Myocyte (in vitro differentiated cells): ENCODE data around the gene NBPF3. TPM values are rescaled to one million over a fixed set of nuclear protein-coding genes. Genes with fewer than 3 reads are reported as not detected.
"Not testable (repeated sequence)": the region's sequence is repeated elsewhere in the genome, so short reads cannot be mapped to it uniquely, and the experiment has no call there.

Source experiments
- DNase-seq: peaks from one replicate; pipeline ENCODE4 v3.0.0-alpha.2; 2012; ENCODE audit warnings: low read depth
- total RNA-seq: library from RNA; depleted of rRNA; stranded (reverse); fragments of >200 nt; gene quantifications from 2 replicates; pipeline ENCODE4 v1.2.3, GENCODE V29; 2014

The NBPF3 gene
- total RNA-seq, 1 donor from 2014 or later: 3.5 TPM

DNA sequence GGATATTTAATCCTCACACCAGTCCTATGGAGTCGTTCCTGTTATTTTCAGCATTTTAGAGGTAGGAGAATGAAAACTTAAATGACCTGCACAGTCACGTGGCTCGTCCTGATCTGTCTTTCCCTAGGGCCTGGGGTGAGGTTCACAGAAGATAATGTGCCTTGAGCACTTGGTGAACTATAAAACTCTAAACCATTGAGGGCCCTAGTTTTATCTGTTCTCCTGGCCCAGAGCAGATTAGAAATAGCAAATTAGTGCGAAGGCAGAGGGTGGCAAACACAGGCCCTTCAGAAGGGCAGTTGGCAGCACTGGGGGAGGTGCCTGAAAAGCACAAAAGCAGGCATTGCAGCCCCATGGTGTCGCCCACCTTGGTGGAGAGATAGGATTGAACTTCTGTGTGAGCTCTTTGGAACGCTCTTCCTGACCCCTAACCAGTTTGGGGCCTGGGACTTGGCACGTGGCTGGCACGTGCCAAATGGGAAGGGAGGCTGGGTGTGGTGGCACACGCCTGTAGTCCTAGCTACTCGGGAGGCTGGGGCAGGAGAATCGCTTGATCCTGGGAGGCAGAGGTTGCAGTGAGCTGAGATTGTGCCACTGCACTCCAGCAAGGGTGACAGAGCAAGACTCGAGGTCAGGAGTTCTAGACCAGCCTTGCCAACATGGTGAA is 1.2 kb upstream of the NBPF3 start:
- DNase-seq: not testable (repeated sequence)

DNA sequence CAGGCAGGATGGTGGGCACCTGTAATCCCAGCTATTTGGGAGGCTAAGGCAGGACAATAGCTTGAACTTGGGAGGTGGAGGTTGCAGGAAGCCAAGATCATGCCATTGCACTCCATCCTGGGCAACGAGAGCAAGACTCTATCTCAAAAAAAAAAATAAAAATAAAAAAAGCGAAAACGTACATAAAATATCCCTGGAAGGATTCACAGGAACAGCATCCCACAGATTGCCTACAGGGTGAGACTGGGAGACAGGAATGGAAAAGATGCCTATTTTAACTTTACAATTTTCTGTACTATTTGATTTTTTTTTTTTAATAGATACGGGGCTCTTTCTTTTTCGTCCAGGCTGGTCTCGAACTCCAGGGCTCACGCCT is 604 bp upstream of the NBPF3 start:
- DNase-seq: no peak

DNA sequence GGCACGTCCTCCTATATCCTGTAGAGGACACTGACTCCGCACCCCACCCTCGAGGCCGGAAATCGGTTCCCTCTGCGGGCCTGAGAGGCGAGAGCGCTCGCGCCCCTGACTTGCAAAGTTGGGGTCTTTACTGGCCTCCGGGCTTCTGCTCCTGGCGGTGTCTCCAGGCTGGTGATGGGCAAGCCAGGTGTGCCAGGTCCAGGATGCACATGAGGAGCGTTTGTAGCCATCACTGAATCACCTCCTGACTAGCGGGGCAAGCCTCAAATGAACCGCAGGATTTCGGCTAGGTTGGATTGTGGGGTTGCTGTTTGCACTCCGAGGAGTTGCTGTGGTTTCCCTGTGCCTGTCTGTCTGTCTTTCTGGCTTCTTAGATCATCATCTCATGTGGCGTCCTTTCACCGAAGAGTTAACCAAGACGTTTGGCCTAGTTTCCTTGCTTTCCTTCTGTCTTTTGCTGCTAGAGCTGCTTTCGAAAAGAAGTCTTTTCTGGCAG is 741 bp downstream of the NBPF3 start:
- DNase-seq: peak; percentile 13

- DNase-seq: not testable (repeated sequence)
Measured at GRCh38 chr1:21446647-21447046, 6.7 kb downstream of the NBPF3 start.

- no peak for DNase-seq
Measured at GRCh38 chr1:21447311-21447710, 7.4 kb downstream of the NBPF3 start.

DNA sequence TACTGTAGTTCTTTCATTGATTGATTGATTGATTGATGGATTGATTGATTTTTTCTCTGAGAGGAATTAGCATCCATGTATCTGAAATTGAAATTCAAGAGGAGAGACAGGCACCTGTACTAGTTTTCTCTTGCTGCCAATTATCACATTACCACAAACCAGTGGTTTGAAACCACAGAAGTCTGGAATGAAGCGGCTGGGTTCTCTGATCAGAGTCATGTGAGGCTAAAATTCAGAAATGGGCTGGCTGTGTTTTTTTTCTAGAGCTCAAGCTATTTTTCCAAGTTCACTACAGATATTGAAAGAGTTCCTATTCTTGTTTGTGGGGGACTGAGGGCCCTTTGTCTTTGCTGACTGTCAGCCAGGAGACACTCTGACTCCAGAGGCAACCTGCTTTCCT is 10.0 kb downstream of the NBPF3 start:
- DNase-seq: peak; percentile 44

DNA sequence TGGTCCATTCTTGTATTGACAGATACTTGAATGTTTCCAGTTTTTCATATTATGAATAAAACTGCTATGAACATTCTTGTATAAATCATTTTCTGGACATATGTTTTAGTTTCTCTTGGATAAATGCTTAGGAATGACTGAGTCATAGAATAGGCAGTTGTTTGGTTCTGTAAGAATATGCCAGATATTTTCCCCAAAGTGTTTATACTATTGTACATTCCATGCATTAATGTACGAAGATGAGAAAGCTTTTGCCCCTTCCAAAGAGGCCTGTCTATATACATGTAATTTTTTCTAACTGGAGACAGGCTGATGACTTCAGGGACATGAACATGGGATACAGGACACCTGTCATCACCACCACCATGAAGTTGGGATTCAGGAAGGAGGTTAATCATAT is 11.3 kb downstream of the NBPF3 start:
- DNase-seq: no peak

GRCh38 chr1:21451981-21452411 is 12.1 kb downstream of the NBPF3 start:
- DNase-seq: peak; percentile 19

DNA sequence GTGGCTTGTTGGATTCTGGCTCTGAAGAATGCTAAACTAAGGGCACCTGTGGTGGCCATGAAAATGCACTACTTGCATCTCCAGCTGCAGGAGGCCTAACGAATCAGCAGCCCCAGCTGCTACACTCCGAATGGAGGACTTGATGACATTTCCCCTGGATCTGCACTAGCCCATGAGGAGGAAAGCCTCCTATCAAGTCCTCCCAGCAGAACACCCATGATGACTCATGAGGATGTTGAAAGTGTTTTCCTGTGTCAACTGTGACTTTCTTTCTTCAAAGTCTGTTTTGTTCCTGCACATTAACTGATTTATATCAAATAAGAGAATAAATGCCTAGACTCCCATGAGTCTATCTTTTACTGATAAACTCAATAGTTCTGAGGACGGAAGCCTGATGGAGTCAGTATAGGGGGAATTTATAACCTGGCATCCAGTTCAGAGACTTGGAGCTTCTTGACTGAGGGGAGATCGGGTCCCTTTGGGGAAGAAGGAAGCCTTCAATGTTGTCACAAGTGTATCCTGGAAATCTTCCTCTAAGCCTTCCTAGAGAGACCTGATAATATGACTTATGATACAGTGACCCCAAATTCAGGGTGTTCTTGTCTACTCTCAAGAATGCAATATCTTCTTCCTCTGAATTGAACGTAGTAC is 14.2 kb downstream of the NBPF3 start:
- peak; percentile 47 for DNase-seq

DNA sequence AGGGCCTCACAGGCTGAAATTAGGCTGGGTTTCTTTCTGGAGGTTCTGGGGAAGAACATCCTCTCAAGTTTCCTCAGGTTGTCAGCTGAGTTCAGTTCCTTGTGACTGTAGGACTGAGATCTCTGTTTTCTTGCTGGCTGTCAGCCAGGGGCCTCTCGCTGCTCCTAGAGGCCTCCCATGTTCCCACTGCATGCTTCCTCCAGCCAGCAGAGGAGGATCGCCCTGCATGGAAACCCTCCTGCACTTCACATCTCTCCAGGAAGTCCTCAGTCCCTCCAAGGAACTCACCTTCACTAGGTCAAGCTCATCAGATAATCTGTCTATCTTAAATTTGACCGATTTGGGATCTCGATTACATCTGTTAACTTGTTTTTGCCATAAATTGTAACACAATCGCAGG is 15.0 kb downstream of the NBPF3 start:
- not testable (repeated sequence) for DNase-seq

GRCh38 chr1:21457654-21458053 is 17.7 kb downstream of the NBPF3 start:
- no peak for DNase-seq

DNA sequence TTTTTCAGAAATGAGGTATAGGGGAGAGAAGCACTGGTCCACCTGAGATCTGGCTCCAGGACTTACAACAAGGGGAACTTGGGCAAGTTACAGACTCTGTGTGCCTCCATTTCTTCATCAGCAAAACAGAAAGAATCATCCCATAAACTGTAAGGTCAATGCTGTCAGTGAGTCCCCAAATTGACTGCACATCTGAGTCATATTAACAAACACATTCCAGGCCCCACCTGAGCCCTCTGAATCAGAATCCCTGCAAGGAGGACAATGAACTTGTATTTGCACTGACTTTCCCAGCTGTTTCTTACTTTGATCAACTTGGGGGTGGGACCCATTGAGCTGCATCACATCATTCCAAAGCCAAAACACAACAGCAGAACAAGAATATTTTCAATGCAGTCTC is 25.2 kb downstream of the NBPF3 start:
- not testable (repeated sequence) for DNase-seq

DNA sequence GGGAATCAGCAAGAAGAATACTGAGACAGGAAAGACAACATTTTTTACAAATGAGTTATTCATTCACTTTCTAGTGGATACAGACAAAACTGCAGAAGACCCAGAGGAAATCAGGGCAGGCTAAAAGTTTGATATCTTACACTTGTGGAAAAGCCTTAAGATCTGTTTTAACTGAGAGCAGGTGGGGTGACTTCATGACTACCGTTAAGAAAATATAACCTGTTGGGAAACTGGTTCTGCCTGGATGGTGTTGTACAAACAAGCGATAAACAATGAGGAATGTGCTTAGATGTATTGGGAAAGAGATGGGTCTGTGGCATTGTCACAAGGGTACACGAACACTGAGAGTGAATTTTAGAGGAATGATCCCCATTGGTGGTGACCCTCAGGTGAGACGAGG is 28.0 kb downstream of the NBPF3 start:
- DNase-seq: not testable (repeated sequence)

GRCh38 chr1:21468599-21468998 is 28.7 kb downstream of the NBPF3 start:
- no peak for DNase-seq

- DNase-seq: no peak
Measured at GRCh38 chr1:21469581-21469980, 29.6 kb downstream of the NBPF3 start.

GRCh38 chr1:21472861-21473260 is 32.9 kb downstream of the NBPF3 start:
- peak; percentile 57 for DNase-seq

GRCh38 chr1:21478356-21478755 is 38.4 kb downstream of the NBPF3 start:
- no peak for DNase-seq

- DNase-seq: not testable (repeated sequence)
Measured at GRCh38 chr1:21483881-21484280, 43.9 kb downstream of the NBPF3 start.

- no peak for DNase-seq
Measured at GRCh38 chr1:21489146-21489545, 49.2 kb downstream of the NBPF3 start.

GRCh38 chr1:21490774-21491487 is 51.0 kb downstream of the NBPF3 start:
- DNase-seq: no peak

- no peak for DNase-seq
Measured at GRCh38 chr1:21491488-21492355, 51.8 kb downstream of the NBPF3 start.

DNA sequence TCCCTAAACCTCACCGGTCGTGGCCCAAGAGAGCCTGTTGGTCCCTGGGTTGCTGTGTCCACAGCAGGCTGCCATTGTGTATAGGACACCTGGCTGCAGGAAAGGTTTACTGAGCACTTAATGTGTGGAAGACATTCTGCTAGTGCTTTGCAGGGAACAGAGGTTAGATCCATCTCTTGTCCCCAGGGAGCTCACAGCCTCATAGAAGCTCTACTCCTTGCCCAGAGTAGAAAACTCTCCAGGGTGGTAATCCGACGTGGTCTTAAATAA is 52.4 kb downstream of the NBPF3 start:
- no peak for DNase-seq
